H1 (cell line): Measurements from ENCODE around the gene NEDD4L. TPM values are rescaled to one million over a fixed set of nuclear protein-coding genes. Genes with fewer than 3 reads are reported as not detected.

ENCODE experiments used
- CTCF ChIA-PET: fragments of 300-600 bp; sonication (Branson Sonifier 250); formaldehyde crosslinking; loops from one replicate; lab custom pipeline; 2021; ENCODE audit not compliant: partially characterized antibody; lab: Charles Lee
- POLR2A ChIA-PET: fragments of 300-600 bp; sonication (Branson Sonifier 250); formaldehyde crosslinking; loops from one replicate; lab custom pipeline; 2021; ENCODE audit warnings: inconsistent platforms; ENCODE audit not compliant: partially characterized antibody; lab: Charles Lee
- DNase-seq, 2 experiments: peaks; one replicate each; pipeline versions ENCODE4 v3.0.0 to v3.0.0-alpha.2; 2010 to 2022; ENCODE audit warnings: low spot score in 2 of 2, low read depth in 1 of 2, mixed read lengths in 1 of 2
- FAIRE-seq: peaks from 2 replicates; lab custom pipeline; 2011; peaks lifted over from hg19 to GRCh38; lab: Jason Lieb, UNC
- H2AFZ ChIP-seq: 2 replicates; pipeline ENCODE4 v1.8.1; 2012; ENCODE audit warnings: low read length, inconsistent platforms
- H2AK5ac ChIP-seq: 2 replicates; pipeline ENCODE4 v1.6.1; 2013; ENCODE audit warnings: low read depth, low read length
- H2BK120ac ChIP-seq: replicated peaks from 2 replicates; pipeline ENCODE3; 2013; ENCODE audit warnings: low read depth, low read length, inconsistent platforms
- H2BK12ac ChIP-seq: 2 replicates; pipeline ENCODE4 v1.6.1; 2013; ENCODE audit warnings: low read depth, low read length
- H2BK15ac ChIP-seq: 2 replicates; pipeline ENCODE4 v1.6.1; 2013; ENCODE audit warnings: low read length
- H2BK20ac ChIP-seq: 2 replicates; pipeline ENCODE4 v1.6.1; 2013; ENCODE audit warnings: low read length
- H2BK5ac ChIP-seq: 2 replicates; pipeline ENCODE4 v1.6.1; 2013; ENCODE audit warnings: low read depth, low read length
- H3K14ac ChIP-seq: 2 replicates; pipeline ENCODE4 v1.6.1; 2013; ENCODE audit warnings: inconsistent platforms; ENCODE audit not compliant: insufficient read length
- H3K18ac ChIP-seq: 2 replicates; pipeline ENCODE4 v1.6.1; 2013; ENCODE audit warnings: low read length; ENCODE audit errors: extremely low read depth
- H3K23ac ChIP-seq: 2 replicates; pipeline ENCODE4 v1.6.1; 2013; ENCODE audit warnings: inconsistent platforms; ENCODE audit not compliant: insufficient read length
- H3K23me2 ChIP-seq: 2 replicates; pipeline ENCODE4 v1.6.1; 2013; ENCODE audit warnings: low read depth, low read length
- H3K27ac ChIP-seq: 2 replicates; pipeline ENCODE4 v1.6.1; 2011; ENCODE audit warnings: low read depth, low read length, inconsistent platforms
- H3K27me3 ChIP-seq, 4 experiments: replicated peaks in 1 of 4; 1 replicate in 1 of 4; 2 replicates in 3 of 4; pipeline versions ENCODE4 v1.6.1 to v1.8.1; 2011 to 2013; ENCODE audit warnings: low read length in 3 of 4, mild to moderate bottlenecking in 3 of 4, inconsistent platforms in 2 of 4, mixed read lengths in 2 of 4, moderate library complexity in 1 of 4; ENCODE audit not compliant: control insufficient read depth in 3 of 4, insufficient read depth in 3 of 4; ENCODE audit errors: extremely low read depth in 1 of 4
- H3K36me3 ChIP-seq, 4 experiments: 2 replicates each; pipeline versions ENCODE4 v1.6.1 to v1.8.1; 2011 to 2013; ENCODE audit warnings: mild to moderate bottlenecking in 4 of 4, low read length in 3 of 4, moderate library complexity in 2 of 4, control low read depth in 1 of 4, inconsistent platforms in 1 of 4; ENCODE audit not compliant: insufficient read depth in 4 of 4, control insufficient read depth in 2 of 4
- H3K4ac ChIP-seq: replicated peaks from 2 replicates; pipeline ENCODE3; 2013; ENCODE audit warnings: low read length, low read depth, mixed read lengths, inconsistent platforms; ENCODE audit not compliant: insufficient read length
- H3K4me1 ChIP-seq, 4 experiments: replicated peaks in 1 of 4; 1 replicate in 1 of 4; 2 replicates in 3 of 4; pipeline versions ENCODE4 v1.6.1 to v1.8.1; 2011 to 2013; ENCODE audit warnings: low read length in 3 of 4, inconsistent platforms in 2 of 4, mixed read lengths in 1 of 4; ENCODE audit not compliant: insufficient read depth in 4 of 4, control insufficient read depth in 3 of 4
- H3K4me2 ChIP-seq, 2 experiments: 2 replicates each; pipeline versions ENCODE4 v1.6.1 to v1.8.1; 2011 to 2013; ENCODE audit warnings: low read depth in 2 of 2, low read length in 2 of 2, control low read depth in 1 of 2, inconsistent platforms in 1 of 2, mild to moderate bottlenecking in 1 of 2; ENCODE audit not compliant: insufficient read depth in 1 of 2
- H3K4me3 ChIP-seq, 4 experiments: fragments of 200-600, 300-600 bp in 1 of 4; sonication (generic), shearing (Covaris generic), sonication (Bioruptor Twin) in 1 of 4; 2 replicates each; pipeline versions ENCODE4 v1.5.1 to v1.8.1; 2011 to 2016; ENCODE audit warnings: low read length in 4 of 4, low read depth in 3 of 4, control low read depth in 2 of 4, inconsistent platforms in 2 of 4, mild to moderate bottlenecking in 2 of 4, mixed read lengths in 1 of 4, moderate library complexity in 1 of 4; ENCODE audit not compliant: insufficient read depth in 2 of 4; ENCODE audit errors: extremely low read depth in 1 of 4
- H3K56ac ChIP-seq: replicated peaks from 2 replicates; pipeline ENCODE3; 2013; ENCODE audit warnings: low read depth, mild to moderate bottlenecking, mixed read lengths, low read length, inconsistent platforms; ENCODE audit not compliant: insufficient read length
- H3K79me1 ChIP-seq: 2 replicates; pipeline ENCODE4 v1.6.1; 2013; ENCODE audit warnings: low read depth, low read length, control low read depth
- H3K79me2 ChIP-seq, 2 experiments: 2 replicates each; pipeline versions ENCODE4 v1.6.1 to v1.8.1; 2012 to 2013; ENCODE audit warnings: low read length in 2 of 2, mild to moderate bottlenecking in 2 of 2, inconsistent platforms in 1 of 2; ENCODE audit not compliant: insufficient read depth in 2 of 2, control insufficient read depth in 1 of 2
- H3K9ac ChIP-seq, 4 experiments: replicated peaks in 1 of 4; 1 replicate in 1 of 4; 2 replicates in 3 of 4; pipeline versions ENCODE4 v1.6.1 to v1.8.1; 2011 to 2013; ENCODE audit warnings: low read depth in 3 of 4, low read length in 3 of 4, control low read depth in 2 of 4, mild to moderate bottlenecking in 2 of 4, moderate library complexity in 2 of 4, inconsistent platforms in 1 of 4; ENCODE audit errors: extremely low read depth in 1 of 4
- H3K9me3 ChIP-seq, 2 experiments: 2 replicates each; pipeline versions ENCODE4 v1.6.1 to v1.8.1; 2012 to 2013; ENCODE audit warnings: mild to moderate bottlenecking in 2 of 2, moderate library complexity in 2 of 2, control low read depth in 1 of 2, inconsistent platforms in 1 of 2, low read depth in 1 of 2, low read length in 1 of 2, mixed read lengths in 1 of 2; ENCODE audit not compliant: insufficient read depth in 2 of 2
- H4K20me1 ChIP-seq, 2 experiments: replicated peaks in 1 of 2; 2 replicates each; pipeline versions ENCODE3 to v1.8.1; 2011 to 2013; ENCODE audit warnings: inconsistent platforms in 2 of 2, low read length in 2 of 2, mild to moderate bottlenecking in 1 of 2; ENCODE audit not compliant: insufficient read depth in 2 of 2, control insufficient read depth in 1 of 2
- H4K5ac ChIP-seq: 2 replicates; pipeline ENCODE4 v1.6.1; 2013; ENCODE audit warnings: low read length, low read depth, mixed read lengths, inconsistent platforms; ENCODE audit not compliant: insufficient read length
- H4K8ac ChIP-seq: 2 replicates; pipeline ENCODE4 v1.8.0; 2013; ENCODE audit warnings: mild to moderate bottlenecking, moderate library complexity, low read length, inconsistent platforms; ENCODE audit not compliant: insufficient read depth; ENCODE audit errors: extremely low read depth
- H4K91ac ChIP-seq: replicated peaks from 2 replicates; pipeline ENCODE3; 2013; ENCODE audit warnings: low read length, mixed read lengths, inconsistent platforms; ENCODE audit not compliant: insufficient read length
- CHD2 ChIP-seq: IDR thresholded peaks from 2 replicates; pipeline ENCODE4 v1.6.1; 2012; ENCODE audit warnings: low read length, improper control_type of control experiment
- GTF2F1 ChIP-seq: IDR thresholded peaks from 2 replicates; pipeline ENCODE4 v1.6.1; 2012; ENCODE audit warnings: low read depth, low read length, improper control_type of control experiment, borderline replicate concordance
- HDAC2 ChIP-seq, 2 experiments: fragments of 300-600 bp in 1 of 2; sonication (generic) in 1 of 2; IDR thresholded peaks; 2 replicates each; pipeline ENCODE4 v1.6.1; 2011 to 2012; ENCODE audit warnings: low read depth in 2 of 2, low read length in 2 of 2, mild to moderate bottlenecking in 2 of 2, moderate library complexity in 2 of 2, borderline replicate concordance in 1 of 2, inconsistent platforms in 1 of 2
- NRF1 ChIP-seq: IDR thresholded peaks from 2 replicates; pipeline ENCODE4 v1.6.1; 2011; ENCODE audit warnings: mild to moderate bottlenecking, low read depth, low read length, improper control_type of control experiment
- POLR2A ChIP-seq, 2 experiments: IDR thresholded peaks; 1 replicate in 1 of 2; 2 replicates in 1 of 2; pipeline ENCODE4 v1.6.1; 2011; ENCODE audit warnings: low read depth in 2 of 2, low read length in 2 of 2, mild to moderate bottlenecking in 2 of 2; ENCODE audit errors: control extremely low read depth in 1 of 2
- RAD21 ChIP-seq, 2 experiments: IDR thresholded peaks in 1 of 2; conservative IDR thresholded peaks in 1 of 2; 2 replicates each; pipeline ENCODE4 v1.6.1; 2011; ENCODE audit warnings: low read depth in 2 of 2, low read length in 2 of 2, improper control_type of control experiment in 1 of 2, inconsistent platforms in 1 of 2, mild to moderate bottlenecking in 1 of 2, moderate library complexity in 1 of 2
- SIN3A ChIP-seq, 2 experiments: IDR thresholded peaks in 1 of 2; conservative IDR thresholded peaks in 1 of 2; 2 replicates each; pipeline ENCODE4 v1.6.1; 2011 to 2012; ENCODE audit warnings: low read length in 2 of 2, improper control_type of control experiment in 1 of 2, low read depth in 1 of 2, mild to moderate bottlenecking in 1 of 2
- SIRT6 ChIP-seq: IDR thresholded peaks from one replicate; pipeline ENCODE4 v1.7.1; 2012; ENCODE audit warnings: low read length, inconsistent platforms
- SP2 ChIP-seq: IDR thresholded peaks from 2 replicates; pipeline ENCODE4 v1.6.1; 2012; ENCODE audit warnings: mild to moderate bottlenecking, low read length, inconsistent platforms
- SUZ12 ChIP-seq: fragments of 200-600 bp; sonication (generic); IDR thresholded peaks from 2 replicates; pipeline ENCODE4 v1.6.1; 2012; ENCODE audit warnings: mild to moderate bottlenecking, inconsistent platforms, low read length, moderate library complexity, mixed read lengths
- TAF7 ChIP-seq: optimal IDR thresholded peaks from 2 replicates; pipeline ENCODE3; 2011; ENCODE audit warnings: low read depth, mild to moderate bottlenecking, inconsistent platforms, low read length, moderate library complexity, borderline replicate concordance
- TBP ChIP-seq: IDR thresholded peaks from 2 replicates; pipeline ENCODE4 v1.6.1; 2011; ENCODE audit warnings: low read depth, low read length, improper control_type of control experiment
- YY1 ChIP-seq: IDR thresholded peaks from 2 replicates; pipeline ENCODE4 v1.6.1; 2011; ENCODE audit warnings: low read depth, mild to moderate bottlenecking, low read length
- WGBS, 2 experiments: shearing (Covaris generic) in 1 of 2; methylation state at CpG; one replicate each; pipeline versions ENCODE4 v1.1.6 to v1.1.7; 2013 to 2015; ENCODE audit warnings: low lambda C conversion rate in 2 of 2, mixed read lengths in 2 of 2, inconsistent platforms in 1 of 2, low coverage in 1 of 2, missing lambda C conversion rate in 1 of 2; ENCODE audit not compliant: insufficient replicate concordance in 2 of 2, insufficient coverage in 1 of 2, insufficient read length in 1 of 2; ENCODE audit errors: extremely low coverage in 1 of 2, missing lambda C conversion rate in 1 of 2; 5-methylcytosine and 5-hydroxymethylcytosine counted together
- polyA plus RNA-seq, 7 experiments: library from polyadenylated mRNA; depleted of rRNA in 3 of 7; stranded (reverse) in 5 of 7; unstranded in 2 of 7; fragments of >200 nt in 5 of 7; fragments of 200-250 nt in 2 of 7; gene quantifications; 1 replicate in 5 of 7; 2 replicates in 1 of 7; 4 replicates in 1 of 7; pipeline versions ENCODE4 v1.2.1 to v1.2.3, GENCODE V29; 2011 to 2013; ENCODE audit warnings: missing spikeins in 2 of 7, mixed read lengths in 2 of 7
- total RNA-seq: library from RNA; stranded (reverse); fragmentation: NEBNext Ultra II Directional; extraction: Animal tissue kit (Norgen Biotek cat#: 25700); gene quantifications from 2 replicates; pipeline ENCODE4 v1.2.1, GENCODE V29; 2021

The NEDD4L gene
- total and polyA plus RNA-seq, 2 of the 8 experiments (the other 6 are each of a cell fraction or from before 2014, with no cell fraction given), result 37.3 to 69.8 TPM

DNA sequence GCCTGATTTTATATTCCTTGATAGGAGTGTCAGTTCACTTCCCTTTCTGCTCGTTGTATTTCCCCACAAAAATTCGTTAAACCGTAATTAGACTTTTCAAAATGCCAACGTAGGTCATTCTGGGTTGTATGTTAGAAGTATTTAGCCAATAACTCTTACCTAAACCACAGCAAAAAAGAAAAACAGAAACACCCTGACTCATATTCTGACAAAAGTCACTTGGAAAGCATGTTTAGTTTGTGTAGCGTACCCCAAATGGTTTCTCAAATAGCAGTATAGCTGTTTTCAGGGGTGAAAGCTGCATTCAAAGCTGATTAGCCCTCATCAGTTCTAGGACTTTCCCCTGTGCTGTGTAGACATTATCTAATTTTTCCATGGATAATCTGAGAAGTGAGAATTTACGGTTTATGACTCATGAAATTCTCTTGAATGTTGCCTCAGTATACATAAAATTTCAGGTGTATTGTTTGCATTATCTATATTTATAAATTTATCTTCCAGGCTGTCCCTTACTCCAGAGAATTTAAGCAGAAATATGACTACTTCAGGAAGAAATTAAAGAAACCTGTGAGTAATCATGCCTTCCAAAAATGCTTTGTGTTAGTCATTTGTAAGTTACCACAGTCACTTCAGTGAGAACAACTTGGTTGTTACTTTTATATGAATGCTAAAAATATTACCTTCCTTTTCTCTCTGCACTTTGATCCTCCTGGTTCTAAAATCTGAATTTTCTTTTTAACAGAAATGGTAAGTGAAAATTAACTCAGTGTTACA is 319.9 kb downstream of the NEDD4L start:
- Histone ChIP-seq H3K4me2 (no peak overlapping the region), H4K91ac (no peak overlapping the region), H3K79me2 (no peaks in the 10 kb centered on the region), H3K56ac (no peak overlapping the region), H3K9me3 (no peaks in the 10 kb centered on the region), H3K36me3 (peaks cover 11 to 40% (median 17%) of the 10 kb centered on the region in 4 experiments; a peak in 7 of 8 replicates), H2BK15ac (no peak overlapping the region), H4K5ac (no peak overlapping the region), H2BK12ac (no peak overlapping the region), H3K23me2 (no peaks in the 10 kb centered on the region), H4K20me1 (no peaks in the 10 kb centered on the region), H3K79me1 (no peaks in the 10 kb centered on the region), H2AK5ac (no peak overlapping the region), H2BK120ac (no peak overlapping the region), H3K14ac (no peak overlapping the region), H2BK20ac (no peak overlapping the region), H3K4me1 (peaks cover 0 to 8% (median 0%) of the 10 kb centered on the region in 4 experiments; a peak in 1 of 7 replicates), H3K4me3 (no peak overlapping the region), H3K23ac (no peak overlapping the region), H3K4ac (no peak overlapping the region), H3K18ac (no peak overlapping the region), H2AFZ (no peak overlapping the region), H3K27me3 (no peaks in the 10 kb centered on the region), H3K27ac (no peak overlapping the region), H4K8ac (no peak overlapping the region), H2BK5ac (no peak overlapping the region), H3K9ac (no peak overlapping the region)
- ChIA-PET CTCF (interaction anchor here (0.6 to 1.5 kb wide), 2 partner anchors 15 to 1686 kb away, joined by 5 to 6 read pairs; no protein-coding TSS in a partner anchor), POLR2A (no interaction called here)
- DNase-seq (no peak), FAIRE-seq (no peak)
- WGBS, 2 experiments, result 91% methylated on average over 6 of the region's 6 CpGs; no CpG with 5 or more reads in 1 of the 2 experiments
- TF ChIP-seq SUZ12 (no peak), TAF7 (no peak), CHD2 (no peak), POLR2A (IDR thresholded peaks at IDR 0.05; ENCODE audit: control extremely low read depth in 1 of 2, low read depth in 2 of 2, low read length in 2 of 2) (no peak), YY1 (no peak), TBP (no peak), SIN3A (conservative IDR thresholded peaks at IDR 0.05 in 1 of 2, IDR thresholded peaks at IDR 0.05 in 1 of 2; ENCODE audit: low read depth in 1 of 2, low read length in 2 of 2) (no peak), SP2 (no peak), SIRT6 (no peak), GTF2F1 (no peak), RAD21 (IDR thresholded peaks at IDR 0.05 in 1 of 2, conservative IDR thresholded peaks at IDR 0.05 in 1 of 2; ENCODE audit: low read depth in 2 of 2, low read length in 2 of 2) (no peak), HDAC2 (IDR thresholded peaks at IDR 0.05; ENCODE audit: borderline replicate concordance in 1 of 2, low read depth in 2 of 2, low read length in 2 of 2) (no peak), NRF1 (no peak)
